Measurements from ENCODE around the gene TMEM208.

DNA sequence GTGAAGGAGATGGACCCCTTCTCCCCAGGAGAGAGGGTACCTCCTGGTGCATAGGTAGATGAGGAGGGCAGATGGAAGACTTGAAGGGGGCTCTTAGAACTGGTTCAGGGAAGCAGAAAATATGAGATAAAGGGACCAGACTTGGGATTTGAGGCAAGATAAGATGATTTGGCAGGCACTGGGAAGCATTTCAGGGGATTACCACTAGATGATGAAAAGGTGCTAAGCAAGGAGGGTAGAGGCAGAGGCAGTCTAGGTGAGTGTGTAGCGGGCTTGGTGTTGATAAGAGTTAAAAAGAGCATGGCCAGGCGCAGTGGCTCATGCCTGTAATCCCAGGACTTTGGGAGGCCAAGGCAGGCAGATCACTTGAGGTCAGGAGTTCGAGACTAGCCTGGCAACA lies 36.3 kb downstream of the TMEM208 start:
- TF ChIP-seq, protein P1, sequence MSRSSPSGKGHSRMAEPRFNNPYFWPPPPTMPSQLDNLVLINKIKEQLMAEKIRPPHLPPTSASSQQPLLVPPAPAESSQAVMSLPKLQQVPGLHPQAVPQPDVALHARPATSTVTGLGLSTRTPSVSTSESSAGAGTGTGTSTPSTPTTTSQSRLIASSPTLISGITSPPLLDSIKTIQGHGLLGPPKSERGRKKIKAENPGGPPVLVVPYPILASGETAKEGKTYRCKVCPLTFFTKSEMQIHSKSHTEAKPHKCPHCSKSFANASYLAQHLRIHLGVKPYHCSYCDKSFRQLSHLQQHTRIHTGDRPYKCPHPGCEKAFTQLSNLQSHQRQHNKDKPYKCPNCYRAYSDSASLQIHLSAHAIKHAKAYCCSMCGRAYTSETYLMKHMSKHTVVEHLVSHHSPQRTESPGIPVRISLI (CRISPR knock-in tag; IDR thresholded peaks at IDR 0.05; ENCODE audit: borderline replicate concordance) = no peak
- TF ChIP-seq MAZ (IDR thresholded peaks at IDR 0.05; ENCODE audit: borderline replicate concordance, low read depth, low read length) = no peak
- no peak for TF ChIP-seq MAZ (CRISPR knock-in tag; IDR thresholded peaks at IDR 0.05; ENCODE audit: low read depth)
- no peak for TF ChIP-seq NR1H2 (CRISPR knock-in tag; IDR thresholded peaks at IDR 0.05; ENCODE audit: borderline replicate concordance, low read depth)
- TF ChIP-seq ADNP (CRISPR knock-in tag; IDR thresholded peaks at IDR 0.05) = no peak
- TF ChIP-seq ZC3H4 (CRISPR knock-in tag; IDR thresholded peaks at IDR 0.05; ENCODE audit: borderline replicate concordance) = no peak
- TF ChIP-seq GABPA (IDR thresholded peaks at IDR 0.05; ENCODE audit: low read depth, low read length) = no peak
- TF ChIP-seq GABPA (CRISPR knock-in tag; IDR thresholded peaks at IDR 0.05; ENCODE audit: low read depth) = no peak
- no peak for TF ChIP-seq ZMAT3 (CRISPR knock-in tag; conservative IDR thresholded peaks at IDR 0.05)
- no peak for TF ChIP-seq RAD21 (CRISPR knock-in tag; IDR thresholded peaks at IDR 0.05)

Data from HepG2 (cell line).